ENCODE measurements around the gene SORBS1.

Gene SORBS1

GRCh38 chr10:95565336-95565735 lies 4.2 kb upstream of the SORBS1 start:
- TF ChIP-seq CTCF (IDR thresholded peaks at IDR 0.05; ENCODE audit: low read depth, low read length), result no peak
- H3K4me3 ChIP-seq (ENCODE audit: low read depth, low read length), result no peak overlapping the region

GRCh38 chr10:95564291-95564690 lies 3.1 kb upstream of the SORBS1 start:
- no peak for TF ChIP-seq CTCF (IDR thresholded peaks at IDR 0.05; ENCODE audit: low read depth, low read length)

GRCh38 chr10:95562341-95562965 lies 1.3 kb upstream of the SORBS1 start:
- TF ChIP-seq CTCF (IDR thresholded peaks at IDR 0.05; ENCODE audit: low read depth, low read length), result no peak
- H3K4me3 ChIP-seq (ENCODE audit: low read depth, low read length), result no peak overlapping the region

More at GRCh38 chr10:95564291-95564690, 3.1 kb upstream of the SORBS1 start:
- no peak overlapping the region for H3K4me3 ChIP-seq (ENCODE audit: low read depth, low read length)

GRCh38 chr10:95561864-95562177 lies 650 bp upstream of the SORBS1 start:
- TF ChIP-seq CTCF (IDR thresholded peaks at IDR 0.05; ENCODE audit: low read depth, low read length), result no peak
- peak overlapping the region; percentile 34; the same call in 1 of the 2 replicates for H3K4me3 ChIP-seq (ENCODE audit: low read depth, low read length)

GRCh38 chr10:95560278-95561176 lies 644 bp downstream of the SORBS1 start:
- no peak for TF ChIP-seq CTCF (IDR thresholded peaks at IDR 0.05; ENCODE audit: low read depth, low read length)
- H3K4me3 ChIP-seq (ENCODE audit: low read depth, low read length), result peak overlapping the region; percentile 77

- no peak for TF ChIP-seq CTCF (IDR thresholded peaks at IDR 0.05; ENCODE audit: low read depth, low read length)
- H3K4me3 ChIP-seq (ENCODE audit: low read depth, low read length), result no peak overlapping the region
Observed at GRCh38 chr10:95559896-95560277, 1.3 kb downstream of the SORBS1 start.

- no peak for TF ChIP-seq CTCF (IDR thresholded peaks at IDR 0.05; ENCODE audit: low read depth, low read length)
- no peak overlapping the region for H3K4me3 ChIP-seq (ENCODE audit: low read depth, low read length)
Observed at GRCh38 chr10:95559471-95559870, 1.7 kb downstream of the SORBS1 start.
